MM.1S (cell line): ENCODE measurements around the gene FJX1.

ENCODE experiments used
- DNase-seq: peaks from one replicate; pipeline ENCODE4 v3.0.0-alpha.2; 2015
- H2AFZ ChIP-seq: fragments of 300-600 bp; sonication (generic); 2 replicates; pipeline ENCODE4 v1.6.0; 2016; ENCODE audit warnings: antibody characterized with exemption, low read length
- H3F3A ChIP-seq: fragments of 300-600 bp; sonication (generic); 2 replicates; pipeline ENCODE4 v1.6.1; 2016; ENCODE audit warnings: mild to moderate bottlenecking, antibody characterized with exemption, low read length, moderate library complexity, mixed read lengths; ENCODE audit not compliant: insufficient read depth
- H3K27ac ChIP-seq: fragments of 300-600 bp; sonication (generic); 2 replicates; pipeline ENCODE4 v1.5.1; 2016; ENCODE audit warnings: mild to moderate bottlenecking, low read length
- H3K27me3 ChIP-seq: fragments of 300-600 bp; sonication (generic); replicated peaks from 2 replicates; pipeline ENCODE4 v1.6.0; 2016; ENCODE audit warnings: low read length; ENCODE audit not compliant: insufficient read depth
- H3K36me3 ChIP-seq: fragments of 300-600 bp; sonication (generic); replicated peaks from 2 replicates; pipeline ENCODE4 v1.6.1; 2016; ENCODE audit warnings: mild to moderate bottlenecking, low read length, mixed read lengths; ENCODE audit not compliant: insufficient read depth
- H3K4me1 ChIP-seq: fragments of 300-600 bp; sonication (generic); 2 replicates; pipeline ENCODE4 v1.6.1; 2016; ENCODE audit warnings: low read length, mixed read lengths
- H3K4me2 ChIP-seq: fragments of 300-600 bp; sonication (generic); 2 replicates; pipeline ENCODE4 v1.6.0; 2016; ENCODE audit warnings: low read depth, low read length
- H3K4me3 ChIP-seq: fragments of 300-600 bp; sonication (generic); 2 replicates; pipeline ENCODE4 v1.5.1; 2016; ENCODE audit warnings: low read length, mixed read lengths
- H3K79me2 ChIP-seq: fragments of 300-600 bp; sonication (generic); 2 replicates; pipeline ENCODE4 v1.6.1; 2016; ENCODE audit warnings: mixed run types, low read length, mixed read lengths
- H3K9ac ChIP-seq: fragments of 300-600 bp; sonication (generic); 2 replicates; pipeline ENCODE4 v1.6.1; 2016; ENCODE audit warnings: low read length, mixed read lengths
- H3K9me2 ChIP-seq: fragments of 300-600 bp; sonication (generic); replicated peaks from 2 replicates; pipeline ENCODE4 v1.6.1; 2016; ENCODE audit warnings: mild to moderate bottlenecking, low read length, mixed read lengths; ENCODE audit not compliant: insufficient read depth
- H3K9me3 ChIP-seq: fragments of 300-600 bp; sonication (generic); replicated peaks from 2 replicates; pipeline ENCODE4 v1.6.1; 2016; ENCODE audit warnings: mild to moderate bottlenecking, low read length, mixed read lengths; ENCODE audit not compliant: insufficient read depth
- H4K20me1 ChIP-seq: fragments of 300-600 bp; sonication (generic); 2 replicates; pipeline ENCODE4 v1.6.1; 2016; ENCODE audit warnings: mild to moderate bottlenecking, low read length, moderate library complexity, mixed read lengths; ENCODE audit not compliant: insufficient read depth
- EZH2 ChIP-seq: fragments of 300-600 bp; sonication (generic); optimal IDR thresholded peaks from 2 replicates; pipeline ENCODE3; 2017; ENCODE audit warnings: low read depth, mild to moderate bottlenecking, antibody characterized with exemption, low read length, mixed read lengths
- EZH2phosphoT487 ChIP-seq: fragments of 300-600 bp; sonication (generic); IDR thresholded peaks from 2 replicates; pipeline ENCODE4 v1.6.1; 2018; ENCODE audit warnings: antibody characterized with exemption, low read length
- TF ChIP-seq, protein P1 (sequence below): fragments of 300-600 bp; sonication (generic); IDR thresholded peaks from 2 replicates; pipeline ENCODE4 v1.5.1; 2016; ENCODE audit warnings: antibody characterized with exemption, low read length, mixed read lengths

The FJX1 gene

DNA sequence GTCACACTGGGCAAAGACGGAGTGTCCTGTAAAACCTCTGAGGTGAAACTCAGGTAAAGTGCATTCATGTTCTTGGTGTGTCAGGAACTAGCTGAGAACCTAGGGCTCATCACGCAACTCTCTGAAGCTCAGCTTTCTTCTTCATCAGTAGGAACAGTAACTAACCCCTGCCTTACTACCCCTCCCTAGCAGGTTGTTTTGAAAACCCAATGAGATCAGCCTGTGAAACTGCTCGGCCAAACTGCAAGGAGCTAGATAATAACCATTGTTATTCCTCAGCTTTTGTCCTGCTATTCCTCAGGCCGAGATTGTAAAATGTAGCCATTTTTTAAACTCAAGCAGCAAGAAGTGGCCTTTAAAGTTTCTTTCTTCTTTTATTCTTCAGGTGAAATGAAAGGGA lies 9.8 kb upstream of the FJX1 start:
- H3K9ac ChIP-seq: no peak overlapping the region

DNA sequence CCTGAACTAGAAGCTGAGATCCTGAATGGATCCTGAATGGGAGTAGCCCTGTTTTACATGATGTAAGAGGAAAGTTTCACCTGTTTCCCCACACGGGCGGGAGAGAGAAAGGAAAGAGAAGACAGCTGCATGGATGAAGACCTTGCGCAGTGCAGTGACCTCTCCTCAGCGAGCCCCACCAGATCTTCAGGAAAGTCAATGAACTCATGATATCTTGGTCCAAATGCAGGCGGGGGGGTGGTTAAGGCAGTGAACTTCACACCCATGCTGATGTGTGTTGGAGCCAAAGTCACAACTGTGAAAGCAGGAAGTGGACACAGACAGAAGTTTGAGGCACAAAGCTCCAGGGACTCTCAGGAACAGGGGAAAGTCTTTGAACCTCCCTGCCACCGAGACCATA lies 8.6 kb upstream of the FJX1 start:
- TF ChIP-seq EZH2phosphoT487: no peak
- TF ChIP-seq EZH2: no peak
- TF ChIP-seq, protein P1, sequence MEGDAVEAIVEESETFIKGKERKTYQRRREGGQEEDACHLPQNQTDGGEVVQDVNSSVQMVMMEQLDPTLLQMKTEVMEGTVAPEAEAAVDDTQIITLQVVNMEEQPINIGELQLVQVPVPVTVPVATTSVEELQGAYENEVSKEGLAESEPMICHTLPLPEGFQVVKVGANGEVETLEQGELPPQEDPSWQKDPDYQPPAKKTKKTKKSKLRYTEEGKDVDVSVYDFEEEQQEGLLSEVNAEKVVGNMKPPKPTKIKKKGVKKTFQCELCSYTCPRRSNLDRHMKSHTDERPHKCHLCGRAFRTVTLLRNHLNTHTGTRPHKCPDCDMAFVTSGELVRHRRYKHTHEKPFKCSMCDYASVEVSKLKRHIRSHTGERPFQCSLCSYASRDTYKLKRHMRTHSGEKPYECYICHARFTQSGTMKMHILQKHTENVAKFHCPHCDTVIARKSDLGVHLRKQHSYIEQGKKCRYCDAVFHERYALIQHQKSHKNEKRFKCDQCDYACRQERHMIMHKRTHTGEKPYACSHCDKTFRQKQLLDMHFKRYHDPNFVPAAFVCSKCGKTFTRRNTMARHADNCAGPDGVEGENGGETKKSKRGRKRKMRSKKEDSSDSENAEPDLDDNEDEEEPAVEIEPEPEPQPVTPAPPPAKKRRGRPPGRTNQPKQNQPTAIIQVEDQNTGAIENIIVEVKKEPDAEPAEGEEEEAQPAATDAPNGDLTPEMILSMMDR: no peak
- Histone ChIP-seq H4K20me1 (no peaks in the 10 kb centered on the region), H3K79me2 (no peaks in the 10 kb centered on the region), H3K9me3 (no peaks in the 10 kb centered on the region), H2AFZ (no peak overlapping the region), H3K4me2 (no peak overlapping the region), H3K9ac (no peak overlapping the region), H3K4me1 (no peaks in the 10 kb centered on the region), H3K4me3 (no peak overlapping the region), H3K9me2 (no peaks in the 10 kb centered on the region), H3F3A (no peaks in the 10 kb centered on the region), H3K36me3 (no peaks in the 10 kb centered on the region), H3K27ac (no peak overlapping the region), H3K27me3 (no peaks in the 10 kb centered on the region)
- no peak for DNase-seq

More for the DNA sequence above, 9.8 kb upstream of the FJX1 start:
- no peaks in the 10 kb centered on the region for H3K4me1 ChIP-seq
- H3K4me2 ChIP-seq: no peak overlapping the region
- no peaks in the 10 kb centered on the region for H3K27me3 ChIP-seq
- no peak overlapping the region for H2AFZ ChIP-seq
- H3K36me3 ChIP-seq: no peaks in the 10 kb centered on the region
- H4K20me1 ChIP-seq: no peaks in the 10 kb centered on the region
- H3F3A ChIP-seq: no peaks in the 10 kb centered on the region
- no peak overlapping the region for H3K4me3 ChIP-seq
- no peak overlapping the region for H3K27ac ChIP-seq
- H3K9me2 ChIP-seq: no peaks in the 10 kb centered on the region
- H3K9me3 ChIP-seq: no peaks in the 10 kb centered on the region
- TF ChIP-seq EZH2phosphoT487 (no peak), EZH2 (no peak)
- TF ChIP-seq, protein P1: no peak
- DNase-seq: no peak
- no peaks in the 10 kb centered on the region for H3K79me2 ChIP-seq

DNA sequence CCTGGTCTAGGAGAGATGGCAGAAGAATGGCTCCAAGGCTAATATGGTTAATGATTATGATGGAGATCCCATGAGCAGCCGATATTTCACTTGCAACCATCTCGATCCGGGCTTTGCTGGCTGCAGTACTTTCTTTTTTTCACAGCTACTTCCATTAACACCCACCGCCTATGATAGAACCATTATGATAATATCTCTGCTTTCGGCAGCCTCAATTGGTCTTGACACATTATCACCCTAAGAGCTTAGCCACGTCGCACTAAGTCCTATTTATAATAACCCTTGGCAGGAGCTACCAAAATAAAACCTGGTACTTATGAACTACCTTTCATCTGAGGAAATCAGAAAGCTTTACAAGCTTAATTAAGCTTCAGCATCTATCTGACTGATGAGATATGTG lies 7.6 kb upstream of the FJX1 start:
- Histone ChIP-seq H3K4me1 (no peaks in the 10 kb centered on the region), H3K27ac (no peak overlapping the region), H3K9ac (no peak overlapping the region), H3F3A (no peaks in the 10 kb centered on the region), H3K4me2 (no peak overlapping the region), H3K4me3 (no peak overlapping the region), H3K27me3 (no peaks in the 10 kb centered on the region), H2AFZ (no peak overlapping the region), H3K9me2 (no peaks in the 10 kb centered on the region), H3K9me3 (no peaks in the 10 kb centered on the region), H3K79me2 (no peaks in the 10 kb centered on the region), H4K20me1 (no peaks in the 10 kb centered on the region), H3K36me3 (no peaks in the 10 kb centered on the region)
- DNase-seq: no peak
- no peak for TF ChIP-seq EZH2
- no peak for TF ChIP-seq EZH2phosphoT487
- TF ChIP-seq, protein P1: no peak
